Putamen (tissue), 1 donor: ENCODE data around the gene BRD3OS.

ENCODE experiments used
- DNase-seq: peaks from one replicate; pipeline ENCODE4 v3.0.0-alpha.2; 2016; ENCODE audit warnings: low spot score

The BRD3OS gene

GRCh38 chr9:134024828-134025605 is at the start of gene BRD3OS:
Gene BRD3OS (plus strand): TSS chr9:134025481. CDS start chr9:134026748, 1,267 bp downstream.
- DNase-seq: peak; percentile 100

- DNase-seq: no peak
These were observed 49.8 kb upstream of the BRD3OS start for GRCh38 chr9:133975511-133975910.

GRCh38 chr9:133976191-133976861 is 49.0 kb upstream of the BRD3OS start:
- no peak for DNase-seq

GRCh38 chr9:133976887-133977286 is 48.4 kb upstream of the BRD3OS start:
- no peak for DNase-seq

- DNase-seq: no peak
These were observed 47.7 kb upstream of the BRD3OS start for GRCh38 chr9:133977421-133978201.

- DNase-seq: no peak
These were observed 46.9 kb upstream of the BRD3OS start for GRCh38 chr9:133978226-133978898.

GRCh38 chr9:133978899-133979272 is 46.4 kb upstream of the BRD3OS start:
- no peak for DNase-seq

GRCh38 chr9:133979273-133979920 is 45.9 kb upstream of the BRD3OS start:
- no peak for DNase-seq

GRCh38 chr9:133979921-133980863 is 45.1 kb upstream of the BRD3OS start:
- DNase-seq: no peak

- DNase-seq: no peak
These were observed 44.3 kb upstream of the BRD3OS start for GRCh38 chr9:133980864-133981588.

- DNase-seq: no peak
These were observed 43.7 kb upstream of the BRD3OS start for GRCh38 chr9:133981589-133981957.

- DNase-seq: no peak
These were observed 43.2 kb upstream of the BRD3OS start for GRCh38 chr9:133981958-133982681.

GRCh38 chr9:133982971-133983720 is 42.1 kb upstream of the BRD3OS start:
- DNase-seq: no peak

GRCh38 chr9:133986061-133986460 is 39.2 kb upstream of the BRD3OS start:
- DNase-seq: no peak

GRCh38 chr9:133986774-133987445 is 38.4 kb upstream of the BRD3OS start:
- DNase-seq: no peak

- no peak for DNase-seq
These were observed 37.9 kb upstream of the BRD3OS start for GRCh38 chr9:133987446-133987788.

- DNase-seq: no peak
These were observed 37.2 kb upstream of the BRD3OS start for GRCh38 chr9:133987946-133988665.
